NCI-H226 (cell line): Measurements from ENCODE around the gene ANKRD11.
"Not testable (repeated sequence)": the region's sequence is repeated elsewhere in the genome, so short reads cannot be mapped to it uniquely, and the experiment has no call there.

Source experiments
- DNase-seq: peaks from one replicate; pipeline ENCODE4 v3.0.0-alpha.2; 2015

Gene ANKRD11

GRCh38 chr16:89449726-89450335 is 40.5 kb downstream of the ANKRD11 start:
- no peak for DNase-seq

- no peak for DNase-seq
These were observed 41.7 kb downstream of the ANKRD11 start for GRCh38 chr16:89448656-89449055.

GRCh38 chr16:89446975-89447293 is 43.4 kb downstream of the ANKRD11 start:
- DNase-seq = no peak

GRCh38 chr16:89446136-89446974 is 44.0 kb downstream of the ANKRD11 start:
- no peak for DNase-seq

GRCh38 chr16:89445166-89445565 is 45.2 kb downstream of the ANKRD11 start:
- DNase-seq = no peak

GRCh38 chr16:89444728-89445127 is 45.6 kb downstream of the ANKRD11 start:
- no peak for DNase-seq

- DNase-seq = no peak
These were observed 46.1 kb downstream of the ANKRD11 start for GRCh38 chr16:89444151-89444723.

- no peak for DNase-seq
These were observed 46.7 kb downstream of the ANKRD11 start for GRCh38 chr16:89443727-89444084.

GRCh38 chr16:89442990-89443726 is 47.2 kb downstream of the ANKRD11 start:
- DNase-seq = peak; percentile 95

- DNase-seq = no peak
These were observed 47.8 kb downstream of the ANKRD11 start for GRCh38 chr16:89442588-89442987.

- no peak for DNase-seq
These were observed 50.7 kb downstream of the ANKRD11 start for GRCh38 chr16:89439659-89440058.

- DNase-seq = no peak
These were observed 52.4 kb downstream of the ANKRD11 start for GRCh38 chr16:89437991-89438390.

- DNase-seq = no peak
These were observed 52.9 kb downstream of the ANKRD11 start for GRCh38 chr16:89437251-89437987.

GRCh38 chr16:89436366-89436765 is 54.0 kb downstream of the ANKRD11 start:
- DNase-seq = no peak

GRCh38 chr16:89435059-89435458 is 55.3 kb downstream of the ANKRD11 start:
- DNase-seq = not testable (repeated sequence)

GRCh38 chr16:89434490-89434889 is 55.9 kb downstream of the ANKRD11 start:
- DNase-seq = no peak

GRCh38 chr16:89433363-89433984 is 56.9 kb downstream of the ANKRD11 start:
- DNase-seq = not testable (repeated sequence)

GRCh38 chr16:89431630-89432029 is 58.7 kb downstream of the ANKRD11 start:
- no peak for DNase-seq

GRCh38 chr16:89431158-89431584 is 59.2 kb downstream of the ANKRD11 start:
- DNase-seq = no peak

- DNase-seq = no peak
These were observed 59.8 kb downstream of the ANKRD11 start for GRCh38 chr16:89430436-89431157.

- not testable (repeated sequence) for DNase-seq
These were observed 61.8 kb downstream of the ANKRD11 start for GRCh38 chr16:89428605-89429004.
